Activated T-cell treated with anti-CD3 and anti-CD28 coated beads, Interleukin-2, amount 50 U/mL, for 4 hours (primary cell): ENCODE data around the gene CSF3. TPM values are rescaled to one million over a fixed set of nuclear protein-coding genes. Genes with fewer than 3 reads are reported as not detected.
"Not testable (repeated sequence)": the region's sequence is repeated elsewhere in the genome, so short reads cannot be mapped to it uniquely, and the experiment has no call there.

Experiments used
- ATAC-seq, 2 donors: fragments of 200-7000 bp; cut with Tn5 transposase; one replicate each; pipeline ENCODE4 v1.10.0; 2021
- DNase-seq: peaks from one replicate; pipeline ENCODE4 v3.0.0-alpha.2; 2020
- H3K27me3 Mint-ChIP-seq: one replicate; pipeline ENCODE4 v1.8.0; 2021; ENCODE audit warnings: low read depth, mixed read lengths
- H3K36me3 Mint-ChIP-seq: one replicate; pipeline ENCODE4 v1.8.0; 2022; ENCODE audit warnings: mixed read lengths; ENCODE audit not compliant: insufficient read depth
- H3K4me1 Mint-ChIP-seq: one replicate; pipeline ENCODE4 v1.8.0; 2021; ENCODE audit warnings: low read depth, mixed read lengths
- H3K4me3 Mint-ChIP-seq: one replicate; pipeline ENCODE4 v1.8.0; 2021; ENCODE audit warnings: mild to moderate bottlenecking, moderate library complexity, mixed read lengths
- H3K9me3 Mint-ChIP-seq: one replicate; pipeline ENCODE4 v1.8.0; 2021; ENCODE audit warnings: mixed read lengths
- total RNA-seq, 3 donors: library from RNA; stranded (reverse); gene quantifications; one replicate each; pipeline ENCODE4 v1.2.1, GENCODE V29; 2021

The CSF3 gene
- total RNA-seq, 3 donors from 2014 or later, result not detected

DNA sequence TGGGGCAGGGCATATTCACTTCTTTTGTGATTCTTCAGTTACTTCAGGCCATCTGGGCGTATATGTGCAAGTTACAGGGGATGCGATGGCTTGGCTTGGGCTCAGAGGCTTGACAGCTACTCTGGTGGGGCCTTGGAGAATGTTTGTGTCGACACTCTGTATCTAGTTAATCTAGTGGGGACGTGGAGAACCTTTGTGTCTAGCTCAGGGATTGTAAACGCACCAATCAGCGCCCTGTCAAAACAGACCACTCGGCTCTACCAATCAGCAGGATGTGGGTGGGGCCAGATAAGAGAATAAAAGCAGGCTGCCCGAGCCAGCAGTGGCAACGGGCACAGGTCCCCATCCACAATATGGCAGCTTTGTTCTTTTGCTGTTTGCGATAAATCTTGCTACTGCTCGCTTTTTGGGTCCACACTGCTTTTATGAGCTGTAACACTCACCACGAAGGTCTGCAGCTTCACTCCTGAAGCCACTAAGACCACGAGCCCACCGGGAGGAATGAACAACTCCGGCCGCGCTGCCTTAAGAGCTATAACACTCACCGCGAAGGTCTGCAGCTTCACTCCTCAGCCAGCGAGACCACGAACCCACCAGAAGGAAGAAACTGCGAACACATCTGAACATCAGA lies 3.1 kb upstream of the CSF3 start:
- not testable (repeated sequence) for DNase-seq, H3K4me3 Mint-ChIP-seq, ATAC-seq, H3K27me3 Mint-ChIP-seq, H3K9me3 Mint-ChIP-seq, H3K36me3 Mint-ChIP-seq
- peaks cover 11% of the 10 kb centered on the region for H3K4me1 Mint-ChIP-seq

DNA sequence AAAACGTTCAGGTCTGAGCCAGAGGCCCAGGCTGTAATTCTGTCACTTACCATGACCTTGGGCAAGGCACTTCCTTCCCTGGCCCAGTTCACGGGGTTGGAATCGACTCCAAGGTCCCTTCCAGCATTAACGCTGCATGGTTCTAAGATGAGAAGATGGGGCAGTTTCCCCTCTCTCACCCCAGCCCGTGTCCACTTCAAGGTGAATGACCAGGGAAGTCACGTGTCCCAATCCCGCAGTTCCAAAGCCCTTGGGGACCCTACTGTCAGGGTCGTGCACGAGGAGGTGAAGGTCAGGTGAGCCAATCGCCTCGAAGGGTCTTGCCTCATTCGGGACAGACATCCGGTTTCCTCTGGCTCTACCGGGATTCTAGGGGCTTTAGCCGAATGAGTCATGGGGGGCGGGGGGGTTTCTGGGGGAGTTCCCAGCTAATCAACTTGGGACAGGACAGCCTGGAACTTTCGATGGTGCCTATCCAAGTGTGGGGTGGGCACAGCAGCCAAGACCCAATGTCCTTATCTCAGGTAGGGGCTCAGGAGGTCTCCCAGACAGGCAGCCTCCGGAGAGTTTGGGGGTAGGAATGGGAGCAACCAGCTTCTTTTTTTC lies 762 bp upstream of the CSF3 start:
- Mint-ChIP-seq H3K36me3 (peaks cover 4% of the 10 kb centered on the region), H3K4me3 (no peak overlapping the region), H3K9me3 (no peaks in the 10 kb centered on the region), H3K4me1 (peaks cover 11% of the 10 kb centered on the region), H3K27me3 (no peaks in the 10 kb centered on the region)
- DNase-seq (no peak), ATAC-seq (no peak)

DNA sequence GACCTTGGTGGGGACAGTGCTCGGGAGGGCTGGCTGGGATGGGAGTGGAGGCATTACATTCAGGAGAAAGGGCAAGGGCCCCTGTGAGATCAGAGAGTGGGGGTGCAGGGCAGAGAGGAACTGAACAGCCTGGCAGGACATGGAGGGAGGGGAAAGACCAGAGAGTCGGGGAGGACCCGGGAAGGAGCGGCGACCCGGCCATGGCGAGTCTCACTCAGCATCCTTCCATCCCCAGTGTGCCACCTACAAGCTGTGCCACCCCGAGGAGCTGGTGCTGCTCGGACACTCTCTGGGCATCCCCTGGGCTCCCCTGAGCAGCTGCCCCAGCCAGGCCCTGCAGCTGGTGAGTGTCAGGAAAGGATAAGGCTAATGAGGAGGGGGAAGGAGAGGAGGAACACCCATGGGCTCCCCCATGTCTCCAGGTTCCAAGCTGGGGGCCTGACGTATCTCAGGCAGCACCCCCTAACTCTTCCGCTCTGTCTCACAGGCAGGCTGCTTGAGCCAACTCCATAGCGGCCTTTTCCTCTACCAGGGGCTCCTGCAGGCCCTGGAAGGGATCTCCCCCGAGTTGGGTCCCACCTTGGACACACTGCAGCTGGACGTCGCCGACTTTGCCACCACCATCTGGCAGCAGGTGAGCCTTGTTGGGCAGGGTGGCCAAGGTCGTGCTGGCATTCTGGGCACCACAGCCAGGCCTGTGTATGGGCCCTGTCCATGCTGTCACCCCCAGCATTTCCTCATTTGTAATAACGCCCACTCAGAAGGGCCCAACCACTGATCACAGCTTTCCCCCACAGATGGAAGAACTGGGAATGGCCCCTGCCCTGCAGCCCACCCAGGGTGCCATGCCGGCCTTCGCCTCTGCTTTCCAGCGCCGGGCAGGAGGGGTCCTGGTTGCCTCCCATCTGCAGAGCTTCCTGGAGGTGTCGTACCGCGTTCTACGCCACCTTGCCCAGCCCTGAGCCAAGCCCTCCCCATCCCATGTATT lies 1.1 kb downstream of the CSF3 start:
- ATAC-seq (no peak), DNase-seq (no peak)
- no peaks in the 10 kb centered on the region for H3K9me3 Mint-ChIP-seq
- peaks cover 6% of the 10 kb centered on the region for H3K36me3 Mint-ChIP-seq
- peaks cover 5% of the 10 kb centered on the region for H3K4me1 Mint-ChIP-seq
- H3K27me3 Mint-ChIP-seq, result no peaks in the 10 kb centered on the region
- no peak overlapping the region for H3K4me3 Mint-ChIP-seq

DNA sequence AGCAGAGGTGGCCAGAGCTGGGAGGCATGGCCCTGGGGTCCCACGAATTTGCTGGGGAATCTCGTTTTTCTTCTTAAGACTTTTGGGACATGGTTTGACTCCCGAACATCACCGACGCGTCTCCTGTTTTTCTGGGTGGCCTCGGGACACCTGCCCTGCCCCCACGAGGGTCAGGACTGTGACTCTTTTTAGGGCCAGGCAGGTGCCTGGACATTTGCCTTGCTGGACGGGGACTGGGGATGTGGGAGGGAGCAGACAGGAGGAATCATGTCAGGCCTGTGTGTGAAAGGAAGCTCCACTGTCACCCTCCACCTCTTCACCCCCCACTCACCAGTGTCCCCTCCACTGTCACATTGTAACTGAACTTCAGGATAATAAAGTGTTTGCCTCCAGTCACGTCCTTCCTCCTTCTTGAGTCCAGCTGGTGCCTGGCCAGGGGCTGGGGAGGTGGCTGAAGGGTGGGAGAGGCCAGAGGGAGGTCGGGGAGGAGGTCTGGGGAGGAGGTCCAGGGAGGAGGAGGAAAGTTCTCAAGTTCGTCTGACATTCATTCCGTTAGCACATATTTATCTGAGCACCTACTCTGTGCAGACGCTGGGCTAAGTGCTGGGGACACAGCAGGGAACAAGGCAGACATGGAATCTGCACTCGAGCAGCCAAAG lies 2.3 kb downstream of the CSF3 start:
- Mint-ChIP-seq H3K36me3 (peaks cover 10% of the 10 kb centered on the region), H3K4me3 (no peak overlapping the region), H3K9me3 (no peaks in the 10 kb centered on the region), H3K27me3 (no peaks in the 10 kb centered on the region), H3K4me1 (peaks cover 5% of the 10 kb centered on the region)
- no peak for ATAC-seq
- DNase-seq, result no peak

DNA sequence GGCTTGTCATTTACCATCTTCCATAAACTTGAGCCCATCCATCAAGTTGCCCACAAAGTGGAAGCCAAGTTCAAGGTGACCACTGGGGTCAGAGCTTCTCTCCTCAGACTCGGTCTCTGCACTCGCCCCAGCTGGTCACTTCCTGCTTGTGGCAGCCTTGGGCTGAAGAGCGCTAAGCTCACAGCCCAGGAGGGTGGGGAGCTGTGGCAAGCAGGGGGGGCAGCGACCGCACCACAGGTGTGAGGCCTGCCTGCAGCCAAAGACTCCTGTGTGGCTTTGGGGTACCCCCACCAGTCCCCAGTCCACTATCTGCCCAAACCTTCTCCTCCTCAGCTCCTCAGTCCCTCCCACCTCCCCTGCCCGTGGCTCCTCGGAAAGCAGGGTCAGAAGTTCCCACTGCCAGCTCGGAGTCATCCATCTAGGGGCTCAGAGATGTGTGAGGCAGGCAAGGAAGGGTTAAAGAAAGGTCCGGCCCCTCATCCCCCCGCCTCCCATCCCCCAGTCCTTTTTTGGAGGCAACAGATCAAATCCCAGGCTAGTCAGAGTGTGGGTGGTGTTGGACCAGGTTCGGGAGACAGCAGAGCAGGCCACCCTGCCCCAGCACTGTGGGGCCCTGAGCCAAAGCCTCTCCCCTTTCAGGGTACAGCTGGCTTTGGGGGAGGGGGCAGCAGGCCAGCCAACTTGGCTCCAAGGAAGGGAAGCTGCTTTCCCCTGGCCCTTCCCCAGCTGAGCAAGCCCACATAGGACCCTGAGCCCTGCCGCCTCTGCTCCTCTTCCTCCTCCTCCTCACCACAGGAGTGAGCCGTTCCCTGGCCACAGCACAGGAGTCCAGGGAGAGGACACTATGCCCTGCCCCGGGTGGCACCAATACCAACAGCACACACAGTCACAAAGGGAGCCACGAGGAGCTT lies 3.2 kb downstream of the CSF3 start:
- H3K4me3 Mint-ChIP-seq, result no peak overlapping the region
- H3K9me3 Mint-ChIP-seq, result no peaks in the 10 kb centered on the region
- H3K36me3 Mint-ChIP-seq, result peaks cover 10% of the 10 kb centered on the region
- ATAC-seq (no peak), DNase-seq (no peak)
- H3K27me3 Mint-ChIP-seq, result no peaks in the 10 kb centered on the region
- H3K4me1 Mint-ChIP-seq, result peaks cover 5% of the 10 kb centered on the region

DNA sequence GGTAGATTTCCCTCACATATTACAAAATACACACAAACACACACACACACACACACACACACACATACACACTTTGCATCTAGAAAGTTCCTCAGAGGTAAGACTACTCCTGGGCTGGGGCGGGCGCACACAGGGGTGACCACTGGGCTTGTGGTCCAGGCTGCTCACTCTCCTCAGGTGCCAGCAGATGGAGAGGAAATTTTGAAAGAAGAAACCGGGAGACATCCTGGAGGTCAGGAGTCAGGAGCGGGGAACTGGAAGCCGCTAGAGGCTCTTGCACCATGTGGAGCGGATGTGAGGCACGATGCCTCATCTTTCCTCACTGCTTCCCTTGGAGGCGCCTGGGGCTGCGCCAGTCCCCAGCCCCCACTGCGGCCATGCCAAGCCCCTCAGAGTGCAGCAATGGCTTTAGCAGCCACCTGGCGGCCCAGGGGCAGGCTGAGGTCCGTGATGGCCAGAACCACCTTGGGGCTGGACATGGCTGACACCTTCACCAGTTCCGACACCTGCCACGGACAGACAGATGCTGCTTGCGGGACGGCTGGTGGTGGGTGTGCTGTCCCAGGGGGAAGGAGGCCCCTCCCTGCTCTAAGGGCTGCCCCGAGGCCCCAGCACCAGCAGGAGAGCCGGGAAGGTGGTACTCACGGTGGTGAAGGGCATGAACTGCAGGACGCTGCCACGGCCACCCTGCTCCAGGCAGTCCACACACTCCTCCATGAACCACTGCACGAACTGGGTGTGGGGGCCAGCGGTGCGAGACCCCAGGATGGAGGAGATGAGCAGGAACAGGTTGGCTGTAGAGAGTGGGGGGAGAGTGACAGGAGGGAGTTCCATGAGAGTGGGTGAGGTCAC lies 4.1 kb downstream of the CSF3 start:
- H3K36me3 Mint-ChIP-seq, result peaks cover 10% of the 10 kb centered on the region
- ATAC-seq (no peak), DNase-seq (no peak)
- no peaks in the 10 kb centered on the region for H3K27me3 Mint-ChIP-seq
- H3K9me3 Mint-ChIP-seq, result no peaks in the 10 kb centered on the region
- H3K4me1 Mint-ChIP-seq, result no peaks in the 10 kb centered on the region
- H3K4me3 Mint-ChIP-seq, result no peak overlapping the region

DNA sequence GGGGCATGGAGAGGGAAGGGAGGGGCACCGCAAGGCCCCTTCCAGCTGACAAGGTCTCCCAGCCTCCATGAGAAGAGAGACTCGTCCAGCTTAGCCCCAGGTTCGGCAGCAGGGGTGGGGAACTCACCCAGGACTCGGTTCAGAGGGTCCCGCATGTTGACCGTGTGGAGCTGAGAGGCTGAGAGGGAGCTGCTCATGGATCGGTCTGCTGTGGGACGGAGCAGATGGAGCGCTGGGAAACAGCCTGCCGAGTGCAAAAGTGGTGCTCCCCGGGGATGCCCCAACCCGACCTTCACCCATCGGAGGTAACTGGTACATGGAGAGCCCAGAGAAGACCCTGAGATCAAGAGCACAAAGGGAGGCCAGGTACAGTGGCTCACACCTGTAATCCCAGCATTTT lies 4.9 kb downstream of the CSF3 start:
- H3K4me1 Mint-ChIP-seq, result peaks cover under 1% of the 10 kb centered on the region
- peaks cover 10% of the 10 kb centered on the region for H3K36me3 Mint-ChIP-seq
- H3K27me3 Mint-ChIP-seq, result no peaks in the 10 kb centered on the region
- no peak for ATAC-seq
- no peak overlapping the region for H3K4me3 Mint-ChIP-seq
- no peaks in the 10 kb centered on the region for H3K9me3 Mint-ChIP-seq
- DNase-seq, result no peak

DNA sequence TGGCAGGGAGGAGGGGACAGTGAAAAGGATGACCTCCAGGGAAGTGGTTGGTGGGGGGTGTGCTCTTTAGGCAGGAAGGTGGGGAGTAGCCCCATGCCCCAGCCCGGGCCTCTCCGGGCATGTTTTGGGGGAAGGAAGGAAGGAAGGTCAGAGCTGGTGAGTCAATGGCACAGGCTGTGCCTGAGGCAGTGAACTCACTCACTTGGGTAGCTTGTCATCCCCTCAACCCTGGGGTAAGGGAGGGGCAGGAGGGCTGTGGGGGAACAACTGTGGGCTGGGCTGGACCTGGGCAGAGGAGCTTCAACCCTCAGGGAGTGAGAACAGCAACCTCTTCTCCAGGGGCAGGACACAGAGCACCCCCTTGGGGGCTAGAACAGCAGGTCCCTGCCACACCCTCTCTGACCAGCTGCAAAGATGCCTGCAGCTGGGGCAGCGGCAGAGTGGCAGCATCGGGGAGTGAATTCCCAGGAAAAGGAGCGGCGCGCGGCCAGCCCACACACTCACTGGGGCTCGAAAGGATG lies 6.3 kb downstream of the CSF3 start:
- ATAC-seq (no peak), DNase-seq (no peak)
- H3K4me1 Mint-ChIP-seq, result peaks cover 14% of the 10 kb centered on the region
- no peak overlapping the region for H3K4me3 Mint-ChIP-seq
- H3K9me3 Mint-ChIP-seq, result no peaks in the 10 kb centered on the region
- peaks cover 20% of the 10 kb centered on the region for H3K36me3 Mint-ChIP-seq
- no peaks in the 10 kb centered on the region for H3K27me3 Mint-ChIP-seq

DNA sequence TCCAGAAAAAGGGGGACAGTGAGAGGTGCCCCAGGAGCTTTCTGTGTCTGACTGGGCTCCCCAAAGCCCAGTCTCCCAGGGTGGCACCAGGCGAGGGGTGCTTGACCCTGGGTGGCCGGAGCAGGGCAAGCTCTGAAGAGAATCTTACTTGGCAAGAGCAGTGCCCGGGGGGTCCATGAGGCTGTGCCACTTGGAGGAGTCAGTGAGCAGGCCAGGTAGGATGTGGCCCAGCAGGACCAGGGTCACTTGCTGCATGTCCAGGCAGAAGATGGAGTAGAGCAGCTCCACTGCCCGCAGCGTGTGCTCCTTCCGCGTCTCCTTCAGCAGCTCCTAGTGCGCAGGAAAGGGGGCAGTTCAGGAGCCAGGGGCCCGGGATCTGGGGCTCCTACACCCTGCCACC lies 7.3 kb downstream of the CSF3 start:
- no peaks in the 10 kb centered on the region for H3K9me3 Mint-ChIP-seq
- peaks cover 20% of the 10 kb centered on the region for H3K4me1 Mint-ChIP-seq
- ATAC-seq, result no peak
- no peak for DNase-seq
- H3K4me3 Mint-ChIP-seq, result no peak overlapping the region
- H3K27me3 Mint-ChIP-seq, result no peaks in the 10 kb centered on the region
- peaks cover 20% of the 10 kb centered on the region for H3K36me3 Mint-ChIP-seq

DNA sequence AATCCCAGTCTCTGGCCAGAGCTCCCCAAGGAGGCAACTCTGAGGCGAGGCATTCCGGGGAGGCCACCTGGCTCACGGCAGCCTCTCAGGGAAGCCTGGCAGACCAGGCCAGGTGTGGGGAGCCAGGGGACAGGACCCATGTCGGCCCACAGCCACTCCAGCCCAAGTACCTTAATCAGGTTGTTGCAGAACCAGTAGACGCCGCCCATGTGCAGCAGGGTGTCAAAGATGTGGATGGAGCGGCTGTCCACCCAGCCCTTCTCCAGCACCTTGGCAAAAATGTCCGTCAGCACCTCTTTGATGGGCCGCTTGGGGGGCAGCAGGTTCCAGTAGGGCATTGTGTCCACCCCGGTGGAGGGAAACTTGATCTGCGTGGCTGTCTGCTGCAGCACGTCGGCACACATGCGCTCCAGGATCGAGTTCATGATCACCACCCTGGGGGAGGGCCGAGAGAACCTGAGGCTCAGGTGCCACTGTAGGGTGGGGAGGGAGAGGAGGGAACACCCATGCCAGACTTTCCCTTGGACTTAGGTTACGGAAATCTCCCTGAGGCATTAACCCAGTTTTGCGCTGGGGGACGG lies 7.8 kb downstream of the CSF3 start:
- H3K27me3 Mint-ChIP-seq, result no peaks in the 10 kb centered on the region
- no peaks in the 10 kb centered on the region for H3K9me3 Mint-ChIP-seq
- ATAC-seq, result no peak
- peaks cover 21% of the 10 kb centered on the region for H3K36me3 Mint-ChIP-seq
- no peak overlapping the region for H3K4me3 Mint-ChIP-seq
- no peak for DNase-seq
- H3K4me1 Mint-ChIP-seq, result peaks cover 20% of the 10 kb centered on the region

DNA sequence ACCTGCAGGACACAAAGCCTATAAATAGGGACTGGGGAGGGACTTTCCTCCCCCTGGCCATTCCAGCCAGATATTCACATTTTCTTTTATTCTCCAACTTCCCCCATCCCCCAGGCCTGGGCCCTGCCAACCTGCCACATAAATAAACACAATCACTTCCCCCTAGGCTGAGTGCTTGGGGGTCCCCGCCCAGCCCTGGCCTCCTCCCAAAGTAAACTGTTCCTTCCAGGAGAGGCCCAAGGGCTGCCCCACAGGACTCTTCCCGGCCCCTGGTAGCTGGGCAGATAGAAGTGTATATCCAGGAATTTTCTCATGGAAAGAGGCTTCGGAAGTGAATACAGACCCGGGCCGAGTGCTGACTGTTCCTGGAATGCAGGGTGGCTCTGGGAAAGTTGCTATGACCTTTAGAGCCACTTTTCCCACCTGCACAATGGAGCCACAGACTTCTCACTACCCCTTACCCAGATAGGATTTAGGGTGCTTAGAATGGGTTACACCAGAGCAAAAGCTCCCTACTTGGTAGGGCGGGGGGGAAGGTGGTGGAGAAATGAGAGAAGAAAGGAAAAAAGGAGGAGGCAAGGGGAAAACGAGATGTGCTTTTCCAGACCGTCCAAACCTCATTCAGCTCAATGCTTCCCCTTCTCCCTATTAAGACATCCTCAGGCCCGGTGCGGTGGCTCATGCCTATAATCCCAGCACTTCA lies 8.5 kb downstream of the CSF3 start:
- Mint-ChIP-seq H3K36me3 (peaks cover 24% of the 10 kb centered on the region), H3K4me3 (no peak overlapping the region), H3K9me3 (no peaks in the 10 kb centered on the region), H3K4me1 (peaks cover 20% of the 10 kb centered on the region), H3K27me3 (no peaks in the 10 kb centered on the region)
- DNase-seq (no peak), ATAC-seq (no peak)

DNA sequence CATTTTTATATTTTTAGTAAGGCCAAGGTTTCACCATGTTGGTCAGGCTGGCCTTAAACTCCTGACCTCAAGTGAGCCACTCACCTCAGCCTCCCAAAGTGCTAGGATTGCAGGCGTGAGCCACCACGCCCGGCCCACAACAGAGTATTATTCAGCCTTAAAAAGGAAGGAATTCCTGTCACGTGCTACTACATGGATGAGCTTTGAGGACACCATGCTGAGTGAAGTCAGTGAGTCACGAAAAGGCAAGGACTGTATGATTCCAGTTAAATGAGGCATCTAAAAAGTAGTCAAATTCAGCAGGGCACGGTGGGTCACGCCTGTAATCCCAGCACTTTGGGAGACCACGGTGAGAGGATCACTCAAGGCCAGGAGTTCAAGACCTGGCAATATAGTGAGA lies 9.7 kb downstream of the CSF3 start:
- Mint-ChIP-seq H3K4me1 (peaks cover 20% of the 10 kb centered on the region), H3K4me3 (no peak overlapping the region), H3K36me3 (peaks cover 27% of the 10 kb centered on the region), H3K9me3 (no peaks in the 10 kb centered on the region), H3K27me3 (no peaks in the 10 kb centered on the region)
- DNase-seq (no peak), ATAC-seq (no peak)
